Activated naive CD8-positive, alpha-beta T cell treated with anti-CD3 and anti-CD28 coated beads, Interleukin-2, amount 10 ng/mL, durations not matched to agents 7 days and 5 days (primary cell): Measurements from ENCODE around the gene SGPP1. TPM values are rescaled to one million over a fixed set of nuclear protein-coding genes. Genes with fewer than 3 reads are reported as not detected.

Experiments used
- ATAC-seq: fragments of 150-1000 bp; cut with Tn5 transposase; one replicate; pipeline ENCODE4 v1.10.0; 2021; ENCODE audit warnings: low read depth, moderate library complexity
- POLR2A ChIA-PET: fragments of 350-600 bp; sonication (Branson Sonifier 250); formaldehyde crosslinking; loops from one replicate; lab custom pipeline; 2021; ENCODE audit warnings: antibody characterized with exemption; lab: Charles Lee
- DNase-seq: peaks from one replicate; pipeline ENCODE4 v3.0.0; 2021
- H3K27ac Mint-ChIP-seq: one replicate; pipeline ENCODE4 v1.8.0; 2022; ENCODE audit warnings: mild to moderate bottlenecking, mixed read lengths
- H3K27me3 Mint-ChIP-seq: one replicate; pipeline ENCODE4 v1.8.0; 2022; ENCODE audit warnings: mild to moderate bottlenecking, moderate library complexity, mixed read lengths
- H3K36me3 Mint-ChIP-seq: one replicate; pipeline ENCODE4 v1.8.0; 2021; ENCODE audit warnings: mild to moderate bottlenecking, mixed read lengths
- H3K4me1 Mint-ChIP-seq: one replicate; pipeline ENCODE4 v1.8.0; 2021; ENCODE audit warnings: mixed read lengths
- H3K4me3 Mint-ChIP-seq: one replicate; pipeline ENCODE4 v1.8.0; 2022; ENCODE audit warnings: mild to moderate bottlenecking, moderate library complexity, mixed read lengths
- H3K9me3 Mint-ChIP-seq: one replicate; pipeline ENCODE4 v1.8.0; 2021; ENCODE audit warnings: mixed read lengths
- total RNA-seq, 2 experiments: library from RNA; stranded (reverse); gene quantifications; one replicate each; pipeline ENCODE4 v1.2.3, GENCODE V29; 2021

Gene SGPP1, protein sequence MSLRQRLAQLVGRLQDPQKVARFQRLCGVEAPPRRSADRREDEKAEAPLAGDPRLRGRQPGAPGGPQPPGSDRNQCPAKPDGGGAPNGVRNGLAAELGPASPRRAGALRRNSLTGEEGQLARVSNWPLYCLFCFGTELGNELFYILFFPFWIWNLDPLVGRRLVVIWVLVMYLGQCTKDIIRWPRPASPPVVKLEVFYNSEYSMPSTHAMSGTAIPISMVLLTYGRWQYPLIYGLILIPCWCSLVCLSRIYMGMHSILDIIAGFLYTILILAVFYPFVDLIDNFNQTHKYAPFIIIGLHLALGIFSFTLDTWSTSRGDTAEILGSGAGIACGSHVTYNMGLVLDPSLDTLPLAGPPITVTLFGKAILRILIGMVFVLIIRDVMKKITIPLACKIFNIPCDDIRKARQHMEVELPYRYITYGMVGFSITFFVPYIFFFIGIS
- 10 to 100 TPM; 14.7 to 15.7 TPM for total RNA-seq

- Mint-ChIP-seq H3K27me3 (peaks cover 3% of the 10 kb centered on the region), H3K4me3 (peak within 1 kb of the TSS; percentile 99), H3K36me3 (peaks cover 3% of the 10 kb centered on the region), H3K4me1 (peaks cover 25% of the 10 kb centered on the region), H3K27ac (peak within 1 kb of the TSS; percentile 99), H3K9me3 (no peaks in the 10 kb centered on the region)
- ATAC-seq = peak; percentile 93
- POLR2A ChIA-PET = interaction anchor here (0.5 to 1.7 kb wide), 9 partner anchors 9 to 339 kb away, joined by 3 to 10 read pairs (median 3); partner anchors contain the start of gene WDR89
- DNase-seq = peak; percentile 89
Measured at GRCh38 chr14:63727736-63728728, at the start of gene SGPP1. SGPP1 (minus strand) TSS chr14:63728065; CDS start chr14:63727944, 121 bp downstream.

GRCh38 chr14:63777024-63777423, 49.2 kb upstream of the SGPP1 start:
- DNase-seq (no peak), ATAC-seq (no peak)
- POLR2A ChIA-PET = interaction anchor here (0.6 kb wide), 1 partner anchor 175 kb away, joined by 5 read pairs; no protein-coding TSS in a partner anchor
- peaks cover 2% of the 10 kb centered on the region for H3K27me3 Mint-ChIP-seq
- no peak overlapping the region for H3K27ac Mint-ChIP-seq
- H3K9me3 Mint-ChIP-seq = no peaks in the 10 kb centered on the region
- no peak overlapping the region for H3K4me3 Mint-ChIP-seq
- peaks cover 2% of the 10 kb centered on the region for H3K4me1 Mint-ChIP-seq
- H3K36me3 Mint-ChIP-seq = no peaks in the 10 kb centered on the region

DNA sequence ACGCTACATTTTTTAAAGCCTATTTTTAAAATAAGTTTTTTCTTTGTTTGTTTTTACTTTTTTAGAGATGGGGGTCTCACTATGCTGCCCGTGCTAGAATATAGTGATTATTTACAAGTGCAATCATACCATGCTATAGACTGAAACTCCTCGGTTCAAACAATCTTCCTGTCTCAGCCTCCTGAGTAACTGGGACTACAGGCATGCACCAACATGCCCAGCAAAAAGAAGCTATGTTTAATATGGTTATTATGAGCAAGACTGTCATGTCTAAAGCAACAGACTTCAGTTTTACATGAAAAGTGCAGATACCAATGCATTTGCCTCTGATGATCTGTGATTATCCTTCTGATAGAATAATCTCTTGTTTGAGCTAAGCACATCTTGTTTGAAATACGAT, 45.6 kb upstream of the SGPP1 start:
- ATAC-seq = no peak

DNA sequence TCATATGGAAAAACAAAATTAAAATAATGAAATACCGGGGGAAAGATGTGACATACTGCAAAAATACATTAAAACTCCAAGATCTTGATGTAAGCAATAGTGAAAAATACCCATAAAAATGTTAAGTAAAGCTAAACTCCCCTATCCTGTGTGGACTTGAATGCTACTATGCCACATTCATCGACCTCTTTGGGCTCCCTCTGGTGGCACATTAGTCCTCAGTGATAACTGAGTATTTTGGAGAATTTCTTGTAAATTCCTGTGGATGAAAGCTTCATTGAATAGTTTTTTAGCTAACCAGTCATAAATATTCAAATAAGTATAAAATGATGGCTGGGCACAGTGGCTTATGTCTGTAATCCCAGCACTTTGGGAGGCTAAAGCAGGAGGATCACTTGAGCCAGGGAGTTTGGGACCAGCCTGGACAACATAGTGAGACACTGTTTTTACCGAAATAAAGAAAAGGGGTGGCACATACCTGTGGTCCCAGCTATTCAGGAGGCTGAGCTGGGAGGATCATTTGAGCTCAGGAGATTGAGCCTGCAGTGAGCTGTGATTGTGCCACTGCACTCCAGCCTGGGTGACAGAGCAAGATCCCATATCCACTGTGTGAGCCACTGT, 42.4 kb upstream of the SGPP1 start:
- peak; percentile 89 for ATAC-seq
- H3K36me3 Mint-ChIP-seq = no peaks in the 10 kb centered on the region
- POLR2A ChIA-PET = interaction anchor here (1.0 to 1.7 kb wide), 3 partner anchors 33 to 381 kb away, joined by 3 to 8 read pairs (median 4); partner anchors contain the start of gene WDR89

More for the DNA sequence above, 45.6 kb upstream of the SGPP1 start:
- peak overlapping the region; percentile 24 for H3K27ac Mint-ChIP-seq
- no peaks in the 10 kb centered on the region for H3K27me3 Mint-ChIP-seq
- no peaks in the 10 kb centered on the region for H3K9me3 Mint-ChIP-seq
- POLR2A ChIA-PET = no interaction called here
- DNase-seq = no peak
- no peak overlapping the region for H3K4me3 Mint-ChIP-seq
- peaks cover 6% of the 10 kb centered on the region for H3K4me1 Mint-ChIP-seq
- H3K36me3 Mint-ChIP-seq = no peaks in the 10 kb centered on the region

GRCh38 chr14:63766611-63767010, 38.7 kb upstream of the SGPP1 start:
- Mint-ChIP-seq H3K9me3 (no peaks in the 10 kb centered on the region), H3K4me3 (no peak overlapping the region), H3K36me3 (no peaks in the 10 kb centered on the region), H3K4me1 (peaks cover 4% of the 10 kb centered on the region), H3K27me3 (no peaks in the 10 kb centered on the region), H3K27ac (no peak overlapping the region)
- POLR2A ChIA-PET = no interaction called here
- DNase-seq = no peak
- ATAC-seq = no peak

More for the DNA sequence above, 42.4 kb upstream of the SGPP1 start:
- Mint-ChIP-seq H3K9me3 (no peaks in the 10 kb centered on the region), H3K4me3 (no peak overlapping the region), H3K4me1 (peaks cover 6% of the 10 kb centered on the region), H3K27ac (no peak overlapping the region), H3K27me3 (no peaks in the 10 kb centered on the region)
- no peak for DNase-seq

- H3K27me3 Mint-ChIP-seq = no peaks in the 10 kb centered on the region
- no peak overlapping the region for H3K4me3 Mint-ChIP-seq
- ATAC-seq (no peak), DNase-seq (no peak)
- H3K36me3 Mint-ChIP-seq = no peaks in the 10 kb centered on the region
- H3K4me1 Mint-ChIP-seq = peaks cover 7% of the 10 kb centered on the region
- H3K9me3 Mint-ChIP-seq = no peaks in the 10 kb centered on the region
- H3K27ac Mint-ChIP-seq = no peak overlapping the region
- POLR2A ChIA-PET = no interaction called here
Measured at GRCh38 chr14:63764620-63765139, 36.8 kb upstream of the SGPP1 start.

- H3K9me3 Mint-ChIP-seq = no peaks in the 10 kb centered on the region
- H3K36me3 Mint-ChIP-seq = no peaks in the 10 kb centered on the region
- POLR2A ChIA-PET = no interaction called here
- H3K27ac Mint-ChIP-seq = no peak overlapping the region
- H3K27me3 Mint-ChIP-seq = no peaks in the 10 kb centered on the region
- no peak for DNase-seq
- H3K4me3 Mint-ChIP-seq = no peak overlapping the region
- H3K4me1 Mint-ChIP-seq = peaks cover 11% of the 10 kb centered on the region
- ATAC-seq = no peak
Measured at GRCh38 chr14:63764103-63764502, 36.2 kb upstream of the SGPP1 start.

- ATAC-seq (no peak), DNase-seq (no peak)
- H3K27me3 Mint-ChIP-seq = no peaks in the 10 kb centered on the region
- H3K36me3 Mint-ChIP-seq = no peaks in the 10 kb centered on the region
- no peaks in the 10 kb centered on the region for H3K9me3 Mint-ChIP-seq
- POLR2A ChIA-PET = no interaction called here
- no peak overlapping the region for H3K4me3 Mint-ChIP-seq
- peaks cover 9% of the 10 kb centered on the region for H3K4me1 Mint-ChIP-seq
- peak overlapping the region; percentile 45 for H3K27ac Mint-ChIP-seq
Measured at GRCh38 chr14:63761351-63762117, 33.7 kb upstream of the SGPP1 start.

DNA sequence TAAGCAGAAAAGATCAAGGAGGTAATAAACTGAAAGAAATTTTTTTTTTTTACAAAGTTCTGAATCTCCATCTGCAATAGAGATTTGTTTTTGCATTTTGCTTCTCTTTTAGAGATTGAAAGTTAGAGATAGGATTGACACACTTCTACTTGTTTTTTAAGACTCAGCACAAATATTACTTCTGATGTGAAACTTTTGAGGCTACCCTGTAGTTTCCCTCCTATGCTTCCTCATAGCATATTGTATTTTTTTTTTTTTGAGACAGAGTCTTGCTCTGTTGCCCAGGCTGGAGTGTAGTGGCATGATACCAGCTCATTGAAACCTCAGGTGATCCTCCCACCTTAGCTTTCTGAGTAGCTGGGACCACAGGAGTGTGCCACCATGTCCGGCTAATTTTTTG, 32.1 kb upstream of the SGPP1 start:
- ATAC-seq = peak; percentile 12

DNA sequence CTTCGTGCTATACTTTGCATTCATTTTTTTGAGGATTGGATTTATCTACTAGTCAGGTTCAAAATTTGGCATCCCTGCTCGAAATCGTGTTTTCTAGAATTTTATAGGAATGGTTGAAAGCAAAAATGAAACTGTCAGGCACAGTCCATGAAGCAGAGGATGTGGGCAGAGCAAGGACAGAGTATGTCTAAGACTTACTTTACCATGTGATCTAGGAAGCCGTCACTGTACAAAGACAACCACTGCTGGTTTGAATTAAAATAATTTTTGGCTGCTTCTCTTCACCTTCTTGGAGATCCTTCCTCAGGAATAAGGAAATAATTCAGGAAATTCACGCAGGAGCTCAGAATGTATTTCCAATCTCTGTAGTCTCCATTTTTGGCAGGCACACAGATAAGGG, 31.6 kb upstream of the SGPP1 start:
- Mint-ChIP-seq H3K4me3 (peak overlapping the region; percentile 82), H3K36me3 (no peaks in the 10 kb centered on the region), H3K27ac (peak overlapping the region; percentile 95), H3K27me3 (no peaks in the 10 kb centered on the region), H3K4me1 (peaks cover 9% of the 10 kb centered on the region), H3K9me3 (no peaks in the 10 kb centered on the region)
- DNase-seq (no peak), ATAC-seq (peak; percentile 100)
- POLR2A ChIA-PET = no interaction called here

More for the DNA sequence above, 32.1 kb upstream of the SGPP1 start:
- H3K36me3 Mint-ChIP-seq = no peaks in the 10 kb centered on the region
- H3K9me3 Mint-ChIP-seq = no peaks in the 10 kb centered on the region
- DNase-seq = no peak
- POLR2A ChIA-PET = no interaction called here
- peaks cover 9% of the 10 kb centered on the region for H3K4me1 Mint-ChIP-seq
- peak overlapping the region; percentile 95 for H3K27ac Mint-ChIP-seq
- H3K4me3 Mint-ChIP-seq = peak overlapping the region; percentile 82
- no peaks in the 10 kb centered on the region for H3K27me3 Mint-ChIP-seq

DNA sequence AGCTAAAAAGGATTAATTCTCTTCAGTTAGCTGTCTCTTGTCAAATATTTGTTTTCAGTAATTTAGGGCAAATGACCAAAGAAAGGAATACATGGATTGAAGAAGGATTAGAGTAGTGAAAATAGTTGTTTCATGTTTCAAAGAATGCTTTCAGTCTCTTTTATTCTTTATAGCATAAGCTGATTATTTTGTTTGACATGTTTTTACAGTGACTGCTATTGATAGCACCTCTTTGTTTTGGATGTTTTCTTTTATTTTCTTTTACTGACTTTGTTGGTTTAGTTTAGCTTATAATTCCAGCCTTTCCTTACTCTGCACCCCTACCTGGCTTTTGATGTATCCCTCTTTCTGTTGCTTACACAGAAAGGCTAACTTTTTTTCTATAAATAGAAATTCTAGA, 29.3 kb upstream of the SGPP1 start:
- ATAC-seq (no peak), DNase-seq (no peak)
- H3K27me3 Mint-ChIP-seq = peaks cover 9% of the 10 kb centered on the region
- H3K4me1 Mint-ChIP-seq = peaks cover 13% of the 10 kb centered on the region
- no peak overlapping the region for H3K27ac Mint-ChIP-seq
- H3K36me3 Mint-ChIP-seq = no peaks in the 10 kb centered on the region
- H3K4me3 Mint-ChIP-seq = no peak overlapping the region
- POLR2A ChIA-PET = interaction anchor here (0.7 kb wide), 2 partner anchors 123 to 358 kb away, joined by 3 to 5 read pairs; no protein-coding TSS in a partner anchor
- no peaks in the 10 kb centered on the region for H3K9me3 Mint-ChIP-seq
